ENCODE data around the gene TBC1D10A.

- no peak for TF ChIP-seq POU2F2 (IDR thresholded peaks at IDR 0.05; ENCODE audit: low read depth, low read length)
- no peak for TF ChIP-seq TAF1 (IDR thresholded peaks at IDR 0.05; ENCODE audit: low read depth, low read length)
Measured at GRCh38 chr22:30375312-30375849, 48.6 kb upstream of the TBC1D10A start.

Data from GM12891 (cell line).